NCI-H446 treated with DMSO at 0.1 percent for 48 hours (cell line): Measurements from ENCODE around the gene RNF38.
"Not testable (repeated sequence)": the region's sequence is repeated elsewhere in the genome, so short reads cannot be mapped to it uniquely, and the experiment has no call there.

Experiments used
- DNase-seq: peaks from one replicate; lab custom pipeline; 2025; lab: John Stamatoyannopoulos, UW

The RNF38 gene

DNA sequence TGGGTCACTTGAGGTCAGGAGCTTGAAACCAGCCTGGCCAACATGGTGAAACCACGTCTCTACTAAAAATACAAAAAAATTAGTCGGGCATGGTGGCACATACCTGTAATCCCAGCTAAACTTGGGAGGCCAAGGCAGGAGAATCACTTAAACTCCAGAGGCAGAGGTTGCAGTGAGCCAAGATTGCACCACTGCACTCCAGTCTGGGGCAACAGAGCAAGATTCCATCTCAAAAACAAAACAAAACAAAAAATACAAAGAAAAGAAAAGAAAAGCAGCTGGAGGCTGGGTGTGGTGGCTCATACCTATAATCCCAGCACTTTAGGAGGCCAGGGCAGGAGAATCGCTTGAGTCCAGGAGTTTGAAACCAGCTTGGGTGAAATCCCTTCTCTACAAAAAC lies 105.1 kb downstream of the RNF38 start:
- DNase-seq: not testable (repeated sequence)

GRCh38 chr9:36293918-36294317 lies 106.2 kb downstream of the RNF38 start:
- DNase-seq: no peak

DNA sequence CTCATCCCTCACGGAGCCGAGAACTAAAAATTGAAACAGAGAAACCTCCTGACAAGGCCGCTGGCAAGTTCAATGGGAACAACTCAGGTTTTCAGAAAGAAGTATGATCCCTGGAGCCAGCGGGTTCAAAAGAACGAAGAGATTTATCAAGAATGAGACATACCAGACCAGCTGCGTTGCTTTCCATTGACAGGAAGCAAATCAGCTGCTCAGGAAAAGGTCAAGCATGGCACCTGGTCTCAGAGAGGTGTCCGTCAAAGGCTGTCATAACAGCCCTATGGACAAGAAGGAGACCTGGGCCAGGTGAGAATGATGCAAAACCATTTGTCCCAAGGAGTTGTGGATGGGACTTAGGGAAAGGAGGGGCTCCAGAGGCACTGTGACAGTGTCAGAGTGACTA lies 106.9 kb downstream of the RNF38 start:
- no peak for DNase-seq

DNA sequence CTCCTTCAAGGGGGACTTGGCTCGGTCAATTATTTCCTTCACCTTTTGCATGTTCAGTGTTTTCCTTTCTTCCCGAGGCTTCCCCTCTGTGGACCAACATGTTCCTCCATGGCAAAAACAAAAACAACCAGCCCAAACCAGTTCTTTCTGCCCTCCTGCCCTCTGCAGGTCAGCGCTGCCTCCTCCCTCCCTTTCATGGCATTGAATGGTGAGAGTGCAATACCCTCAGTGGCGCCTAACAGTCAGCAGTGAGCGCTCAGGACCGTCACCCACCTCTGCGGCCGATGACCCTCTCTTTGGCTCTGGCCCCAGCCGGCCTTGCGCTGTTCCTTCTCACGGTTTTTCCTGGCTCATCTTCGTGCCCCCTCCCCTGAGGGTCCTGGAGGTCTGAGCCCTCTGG lies 107.4 kb downstream of the RNF38 start:
- no peak for DNase-seq

- no peak for DNase-seq
Observed at GRCh38 chr9:36290996-36291395, 109.1 kb downstream of the RNF38 start.

DNA sequence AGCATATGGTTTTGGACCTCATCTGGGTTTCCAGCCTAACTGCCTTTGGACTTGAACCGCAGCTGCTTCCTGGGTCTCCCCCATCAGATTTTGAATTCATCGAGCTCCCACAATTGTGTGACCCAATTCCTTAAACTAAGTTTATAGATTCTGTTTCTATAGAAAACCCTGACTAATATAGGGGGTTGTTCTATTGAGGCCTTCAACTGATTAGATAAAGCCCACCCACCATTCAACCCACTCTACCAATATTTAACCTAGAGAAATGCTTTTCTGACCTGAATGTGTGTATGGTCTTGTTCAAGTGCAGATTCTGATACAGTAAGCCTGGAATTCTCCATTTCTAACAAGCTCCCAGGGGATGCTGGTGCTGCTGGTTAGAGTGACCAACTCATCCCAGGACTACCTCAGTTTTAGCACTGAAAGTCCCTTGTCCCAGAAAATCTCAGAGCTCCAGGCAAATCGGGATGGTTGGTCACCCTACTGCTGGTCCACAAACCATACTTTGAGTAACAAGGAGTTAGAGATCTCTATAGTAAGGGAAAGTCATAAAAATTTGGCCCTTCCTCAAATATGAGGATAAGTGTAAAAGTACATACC lies 110.1 kb downstream of the RNF38 start:
- no peak for DNase-seq

DNA sequence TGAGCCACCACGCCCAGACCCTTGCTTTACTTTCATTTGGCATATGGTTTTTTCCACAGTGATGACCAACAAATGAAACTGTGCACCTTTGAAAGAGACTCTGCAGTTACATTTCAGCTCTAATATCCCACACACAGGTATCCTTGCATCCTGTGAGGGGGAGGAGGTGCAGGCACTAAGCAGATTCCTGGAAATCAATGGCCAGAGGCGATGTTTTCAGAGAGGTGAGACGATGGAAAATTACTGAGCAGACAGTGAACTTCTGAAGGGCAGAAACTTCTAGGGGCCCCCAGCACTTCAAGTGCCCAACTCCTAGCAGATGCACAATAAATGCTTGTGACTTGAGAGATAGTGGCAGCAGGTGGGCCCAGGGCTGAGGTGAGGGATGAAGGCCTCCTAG lies 112.0 kb downstream of the RNF38 start:
- DNase-seq: no peak
